Measurements from ENCODE around the gene HK1. TPM values are rescaled to one million over a fixed set of nuclear protein-coding genes. Genes with fewer than 3 reads are reported as not detected.
A peak's percentile ranks its signal among the peaks of the same experiment; 100 is the strongest.

HK1 gene
- total RNA-seq, 1 experiment from 2014 or later = 98.8 TPM

- Histone ChIP-seq H3T11ph (ENCODE audit: low read length) (no peak overlapping the region), H3K18ac (ENCODE audit: insufficient read length, low read depth, low read length) (no peak overlapping the region), H4K91ac (ENCODE audit: insufficient read length, low read depth, low read length) (no peak overlapping the region), H2BK120ac (ENCODE audit: low read depth, low read length, poor library complexity, severe bottlenecking) (no peak overlapping the region), H2BK15ac (ENCODE audit: low read depth, low read length) (no peak overlapping the region), H4K5ac (ENCODE audit: insufficient read length, low read depth, low read length) (no peak overlapping the region), H2AFZ (ENCODE audit: low read length) (no peak overlapping the region), H3K4me2 (ENCODE audit: insufficient read depth, insufficient read length, low read length) (no peak overlapping the region), H3K14ac (ENCODE audit: insufficient read depth, low read length) (no peak overlapping the region), H3K23ac (ENCODE audit: insufficient read length, low read depth, low read length) (no peak overlapping the region), H3K79me2 (ENCODE audit: insufficient read depth, low read length) (no peaks in the 10 kb centered on the region), H2AK5ac (ENCODE audit: insufficient read length, low read length) (no peak overlapping the region), H3K79me1 (ENCODE audit: insufficient read depth, low read depth, low read length, poor library complexity, severe bottlenecking) (no peaks in the 10 kb centered on the region), H3K4ac (ENCODE audit: low read depth, low read length) (no peak overlapping the region), H3K9ac (ENCODE audit: extremely low read depth, insufficient read length, low read length) (no peak overlapping the region), H3K23me2 (ENCODE audit: insufficient read length, low read depth, low read length, poor library complexity, severe bottlenecking) (no peaks in the 10 kb centered on the region), H2BK20ac (ENCODE audit: low read depth, low read length, poor library complexity, severe bottlenecking) (no peak overlapping the region), H3K27me3 (ENCODE audit: insufficient read depth, low read length) (no peaks in the 10 kb centered on the region), H3K9me3 (ENCODE audit: control insufficient read depth, low read depth, low read length) (no peaks in the 10 kb centered on the region), H4K8ac (replicated peaks; ENCODE audit: insufficient read length, low read depth, low read length) (no peak overlapping the region), H2BK12ac (ENCODE audit: insufficient read length, low read depth, low read length) (no peak overlapping the region), H4K20me1 (ENCODE audit: control insufficient read depth, insufficient read depth, insufficient read length) (no peaks in the 10 kb centered on the region), H3K27ac (ENCODE audit: insufficient read length, low read depth, low read length) (no peak overlapping the region), H3K4me1 (ENCODE audit: insufficient read depth, low read length) (no peaks in the 10 kb centered on the region), H3K56ac (ENCODE audit: insufficient read length, low read depth, low read length) (no peak overlapping the region), H2BK5ac (ENCODE audit: insufficient read length, low read length) (no peak overlapping the region)
- peaks cover 26 to 40% (median 39%) of the 10 kb centered on the region in 3 experiments for H3K36me3 Mint-ChIP-seq (ENCODE audit: insufficient read depth in 1 of 3, low read depth in 3 of 3)
- no peak for DNase-seq
- 0 out of 7 replicates have a peak overlapping the region, but pooled peaks of 2 of the 3 experiments have one; percentile 32 to 55 for H3K27ac Mint-ChIP-seq
- no peak overlapping the region for H3K4me3 Mint-ChIP-seq
- TF ChIP-seq, protein P1, sequence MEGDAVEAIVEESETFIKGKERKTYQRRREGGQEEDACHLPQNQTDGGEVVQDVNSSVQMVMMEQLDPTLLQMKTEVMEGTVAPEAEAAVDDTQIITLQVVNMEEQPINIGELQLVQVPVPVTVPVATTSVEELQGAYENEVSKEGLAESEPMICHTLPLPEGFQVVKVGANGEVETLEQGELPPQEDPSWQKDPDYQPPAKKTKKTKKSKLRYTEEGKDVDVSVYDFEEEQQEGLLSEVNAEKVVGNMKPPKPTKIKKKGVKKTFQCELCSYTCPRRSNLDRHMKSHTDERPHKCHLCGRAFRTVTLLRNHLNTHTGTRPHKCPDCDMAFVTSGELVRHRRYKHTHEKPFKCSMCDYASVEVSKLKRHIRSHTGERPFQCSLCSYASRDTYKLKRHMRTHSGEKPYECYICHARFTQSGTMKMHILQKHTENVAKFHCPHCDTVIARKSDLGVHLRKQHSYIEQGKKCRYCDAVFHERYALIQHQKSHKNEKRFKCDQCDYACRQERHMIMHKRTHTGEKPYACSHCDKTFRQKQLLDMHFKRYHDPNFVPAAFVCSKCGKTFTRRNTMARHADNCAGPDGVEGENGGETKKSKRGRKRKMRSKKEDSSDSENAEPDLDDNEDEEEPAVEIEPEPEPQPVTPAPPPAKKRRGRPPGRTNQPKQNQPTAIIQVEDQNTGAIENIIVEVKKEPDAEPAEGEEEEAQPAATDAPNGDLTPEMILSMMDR (conservative IDR thresholded peaks at IDR 0.05) = no peak
- H3K4me1 Mint-ChIP-seq = peaks cover 22 to 25% of the 10 kb centered on the region in 2 experiments
- H3K27me3 Mint-ChIP-seq (ENCODE audit: low read depth) = no peaks in the 10 kb centered on the region; the same call in 1 of the 2 replicates
- no peaks in the 10 kb centered on the region for H3K9me3 Mint-ChIP-seq
- WGBS (ENCODE audit: extremely low coverage, insufficient read length, low lambda C conversion rate) = no CpG with 5 or more reads among the region's 6 CpGs
These were observed 124.1 kb downstream of the HK1 start for GRCh38 chr10:69402386-69402785.

All from H9 (cell line).